NCI-H69 (cell line): Measurements from ENCODE around the gene PALB2.
A peak's percentile ranks its signal among the peaks of the same experiment; 100 is the strongest.

Experiments
- DNase-seq: peaks from one replicate; lab custom pipeline; 2025; lab: John Stamatoyannopoulos, UW

Gene PALB2

DNA sequence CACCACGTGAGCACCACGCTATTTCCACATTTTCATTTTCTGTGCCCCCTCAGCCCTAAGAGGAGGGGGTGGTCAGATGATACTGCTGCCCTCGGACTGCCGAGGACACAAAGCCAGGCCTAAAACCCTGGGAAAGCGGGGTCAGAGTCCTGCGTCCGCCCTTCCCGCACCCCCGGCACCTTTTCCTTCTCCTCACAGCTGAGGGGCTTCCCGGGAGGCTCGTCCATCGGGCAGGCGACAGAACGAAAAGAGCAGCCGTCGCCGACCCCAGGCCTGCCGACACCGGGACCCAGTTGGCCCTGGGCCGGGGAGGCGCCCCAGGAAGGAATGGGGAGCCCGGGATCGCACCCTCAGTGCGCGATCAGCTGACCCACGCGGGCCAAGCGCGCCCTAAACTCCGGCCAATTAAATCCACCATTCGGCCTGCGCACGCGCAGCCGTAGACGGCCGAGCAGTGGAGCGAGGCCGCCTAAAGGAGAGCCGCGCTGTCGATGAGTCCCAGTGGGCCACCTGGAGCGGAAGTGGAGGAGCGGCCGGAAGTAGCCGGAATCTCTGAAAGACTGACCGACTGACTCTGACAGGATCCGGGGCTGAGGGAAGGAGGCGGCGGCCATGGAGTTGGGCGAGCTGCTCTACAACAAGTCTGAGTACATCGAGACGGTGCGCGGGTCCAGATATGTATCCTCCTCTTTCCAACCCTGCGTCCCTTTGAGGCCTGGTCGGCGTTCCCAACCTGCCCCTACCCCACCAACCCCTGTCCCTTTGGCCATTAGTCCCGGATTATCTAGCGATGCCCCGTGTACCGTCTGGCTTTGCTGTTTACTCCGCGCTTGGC, at the start of gene PALB2, which contains the start of gene DCTN5:
TSS of gene PALB2 (minus strand) at position 380 of the 835 bp plus-strand sequence. CDS start at position 227, 153 bp downstream.
TSS of gene DCTN5 (plus strand) at position 536 of the 835 bp plus-strand sequence. CDS start at position 613, 77 bp downstream.
- DNase-seq = peak; percentile 98

DNA sequence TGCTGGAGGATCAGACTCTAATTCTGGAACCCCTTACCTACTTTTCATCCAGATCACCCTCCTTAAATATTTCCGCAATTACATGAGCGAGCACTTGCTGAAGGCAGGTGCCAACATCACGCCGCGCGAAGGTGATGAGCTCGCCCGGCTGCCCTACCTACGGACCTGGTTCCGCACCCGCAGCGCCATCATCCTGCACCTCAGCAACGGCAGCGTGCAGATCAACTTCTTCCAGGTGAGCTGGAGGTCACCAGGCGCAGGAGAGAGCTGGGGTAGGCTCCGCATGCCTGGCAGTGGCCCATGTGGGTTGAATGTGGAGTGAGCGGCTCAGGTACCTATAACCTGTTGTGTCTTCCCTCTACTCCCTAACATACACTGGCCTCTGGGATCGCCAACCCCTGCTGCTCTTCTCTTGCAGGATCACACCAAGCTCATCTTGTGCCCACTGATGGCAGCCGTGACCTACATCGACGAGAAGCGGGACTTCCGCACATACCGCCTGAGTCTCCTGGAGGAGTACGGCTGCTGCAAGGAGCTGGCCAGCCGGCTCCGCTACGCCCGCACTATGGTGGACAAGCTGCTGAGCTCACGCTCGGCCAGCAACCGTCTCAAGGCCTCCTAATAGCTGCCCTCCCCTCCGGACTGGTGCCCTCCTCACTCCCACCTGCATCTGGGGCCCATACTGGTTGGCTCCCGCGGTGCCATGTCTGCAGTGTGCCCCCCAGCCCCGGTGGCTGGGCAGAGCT, 48.5 kb upstream of the PALB2 start:
- no peak for DNase-seq

DNA sequence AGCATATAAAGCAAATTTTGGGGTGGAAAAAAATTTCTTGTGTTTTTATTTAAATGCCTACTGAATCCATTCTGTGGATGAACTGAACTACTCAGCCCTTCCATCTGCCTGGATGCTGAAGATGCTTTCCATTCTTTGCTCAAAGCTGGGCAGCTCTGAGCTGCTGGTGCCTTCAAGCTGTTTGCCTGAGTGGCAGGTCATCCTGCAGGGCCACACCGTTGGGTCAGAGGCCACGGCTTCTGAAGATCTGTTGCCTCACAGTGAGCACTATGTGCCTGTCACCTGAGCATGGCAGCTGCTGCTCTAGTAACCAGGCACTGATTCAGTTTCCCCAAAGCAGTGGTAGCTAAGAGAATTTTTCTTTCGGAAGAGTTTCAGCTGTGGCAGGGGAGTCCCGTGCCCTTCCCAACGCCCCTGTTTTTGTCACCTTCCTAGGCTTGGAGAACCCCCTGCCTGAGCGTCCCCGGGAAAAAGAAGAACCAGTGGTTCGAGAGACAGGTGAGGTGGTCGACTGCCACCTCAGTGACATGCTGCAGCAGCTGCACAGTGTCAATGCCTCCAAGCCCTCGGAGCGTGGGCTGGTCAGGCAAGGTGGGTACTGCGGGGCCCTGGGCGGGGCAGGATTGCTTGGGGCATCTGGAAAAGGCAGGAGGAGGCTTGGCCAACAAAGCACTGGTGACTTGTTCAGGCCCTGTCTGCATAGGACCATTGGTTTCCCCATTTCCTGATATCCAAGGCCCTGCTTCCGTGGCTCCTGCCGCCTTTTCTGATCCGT, 46.1 kb upstream of the PALB2 start:
- no peak for DNase-seq

DNA sequence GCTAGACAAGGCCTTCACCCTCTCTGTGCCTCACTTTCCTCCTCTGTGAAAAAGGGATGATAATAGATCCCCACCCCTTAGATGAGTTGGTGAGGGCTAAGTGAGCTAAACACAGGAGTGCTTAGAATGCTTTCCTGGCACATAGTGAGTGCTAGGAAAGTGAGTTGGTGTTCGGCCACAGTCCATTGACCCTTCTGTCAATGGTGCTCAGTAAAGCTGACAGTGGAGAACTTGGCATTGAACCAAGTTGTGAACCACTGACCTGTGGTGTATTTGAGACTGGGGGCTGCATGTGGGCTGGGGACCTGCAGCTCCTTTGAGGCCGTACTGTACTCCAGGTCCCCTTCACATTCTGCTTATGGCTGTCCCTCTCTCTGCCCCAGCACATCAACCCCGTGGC, 42.4 kb upstream of the PALB2 start:
- no peak for DNase-seq

DNA sequence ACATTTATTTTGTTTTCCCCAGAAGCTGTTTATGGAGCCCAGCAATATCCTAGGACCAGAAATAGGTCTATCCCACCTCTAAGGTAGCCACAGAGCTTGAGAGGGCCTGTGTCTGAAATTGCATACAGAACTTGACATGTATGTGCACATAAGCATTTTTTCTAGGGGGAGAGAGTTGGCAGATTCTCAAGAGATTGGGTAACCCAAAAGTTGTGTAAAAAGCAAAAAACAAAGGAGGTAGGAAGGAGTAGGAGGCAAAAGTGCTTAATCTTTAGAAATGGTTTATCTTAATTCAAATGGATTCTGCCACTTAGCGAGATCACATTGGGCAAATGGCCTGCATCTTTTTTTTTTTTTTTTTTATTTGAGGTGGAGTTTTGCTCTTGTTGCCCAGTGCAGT, 41.1 kb upstream of the PALB2 start:
- no peak for DNase-seq

DNA sequence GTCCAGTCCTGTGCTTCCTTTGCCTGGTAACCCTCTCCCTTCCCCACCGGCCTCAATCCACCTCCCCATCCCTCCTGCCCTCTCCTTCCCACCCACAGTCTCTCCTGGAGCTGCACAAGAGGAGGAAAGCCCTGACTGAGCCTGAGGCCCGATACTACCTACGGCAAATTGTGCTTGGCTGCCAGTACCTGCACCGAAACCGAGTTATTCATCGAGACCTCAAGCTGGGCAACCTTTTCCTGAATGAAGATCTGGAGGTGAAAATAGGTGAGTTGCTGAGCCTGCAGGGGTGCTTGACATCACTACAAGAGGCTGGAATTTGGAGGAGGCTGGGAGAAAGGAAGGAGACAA, 38.9 kb upstream of the PALB2 start:
- DNase-seq = peak; percentile 46

DNA sequence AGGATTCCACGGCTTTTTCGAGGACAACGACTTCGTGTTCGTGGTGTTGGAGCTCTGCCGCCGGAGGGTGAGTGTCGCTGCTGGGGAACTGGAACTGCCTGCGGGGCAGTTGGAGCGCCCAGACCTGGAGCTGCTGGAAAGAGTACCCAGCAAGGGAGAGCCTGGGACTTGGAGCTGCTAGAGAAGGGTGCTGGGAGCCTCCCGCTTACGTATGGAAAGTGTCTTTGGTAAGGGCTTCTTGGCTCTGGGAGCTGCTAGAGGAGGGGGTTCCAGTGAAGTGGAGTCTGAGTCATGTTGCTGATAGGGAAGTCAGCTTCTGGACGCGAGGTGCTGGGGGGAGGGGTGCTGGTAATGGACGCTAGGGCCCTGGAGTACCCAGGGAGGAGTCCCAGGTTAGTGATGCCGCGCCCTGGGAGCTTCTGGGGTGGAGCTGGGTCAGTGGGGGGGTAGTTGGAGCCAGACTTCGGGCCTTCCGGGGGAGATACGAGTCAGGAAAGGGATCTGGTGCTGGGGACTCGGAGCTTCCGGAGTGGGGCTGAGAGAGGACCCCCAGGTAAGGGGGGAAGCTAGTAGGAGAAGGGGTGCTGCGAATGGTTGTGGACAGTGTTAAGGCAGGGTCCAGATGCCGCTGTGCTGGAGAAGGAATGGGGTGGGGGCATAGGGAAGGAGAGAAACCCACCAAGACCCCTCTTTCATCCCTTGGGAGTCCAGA, 38.3 kb upstream of the PALB2 start:
- peak; percentile 73 for DNase-seq

DNA sequence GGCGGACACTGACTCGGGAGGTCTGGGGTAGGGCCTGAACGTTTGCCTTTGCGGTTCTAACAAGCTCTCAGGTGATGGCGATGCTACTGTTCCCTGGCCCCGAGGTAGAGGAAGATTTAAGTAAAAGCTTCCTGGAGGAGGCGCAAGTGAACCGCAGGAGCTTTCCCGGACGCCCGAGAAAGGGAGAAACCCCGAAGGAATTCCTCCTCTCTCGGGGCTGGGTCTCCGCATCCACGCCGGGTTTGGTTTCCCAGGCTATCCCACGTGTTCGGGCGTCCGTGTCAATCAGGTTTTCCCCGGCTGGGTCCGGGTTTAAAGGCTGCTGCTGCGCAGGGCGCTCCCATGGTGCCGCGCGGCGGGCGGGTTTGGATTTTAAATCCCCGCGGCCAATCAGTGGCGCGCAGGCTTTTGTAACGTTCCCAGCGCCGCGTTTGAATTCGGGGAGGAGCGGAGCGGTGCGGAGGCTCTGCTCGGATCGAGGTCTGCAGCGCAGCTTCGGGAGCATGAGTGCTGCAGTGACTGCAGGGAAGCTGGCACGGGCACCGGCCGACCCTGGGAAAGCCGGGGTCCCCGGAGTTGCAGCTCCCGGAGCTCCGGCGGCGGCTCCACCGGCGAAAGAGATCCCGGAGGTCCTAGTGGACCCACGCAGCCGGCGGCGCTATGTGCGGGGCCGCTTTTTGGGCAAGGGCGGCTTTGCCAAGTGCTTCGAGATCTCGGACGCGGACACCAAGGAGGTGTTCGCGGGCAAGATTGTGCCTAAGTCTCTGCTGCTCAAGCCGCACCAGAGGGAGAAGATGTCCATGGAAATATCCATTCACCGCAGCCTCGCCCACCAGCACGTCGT, 37.5 kb upstream of the PALB2 start, which contains the start of gene PLK1:
TSS of gene PLK1 (plus strand) at position 460 of the 844 bp plus-strand sequence. CDS start at position 504, 44 bp downstream.
- peak; percentile 97 for DNase-seq

DNA sequence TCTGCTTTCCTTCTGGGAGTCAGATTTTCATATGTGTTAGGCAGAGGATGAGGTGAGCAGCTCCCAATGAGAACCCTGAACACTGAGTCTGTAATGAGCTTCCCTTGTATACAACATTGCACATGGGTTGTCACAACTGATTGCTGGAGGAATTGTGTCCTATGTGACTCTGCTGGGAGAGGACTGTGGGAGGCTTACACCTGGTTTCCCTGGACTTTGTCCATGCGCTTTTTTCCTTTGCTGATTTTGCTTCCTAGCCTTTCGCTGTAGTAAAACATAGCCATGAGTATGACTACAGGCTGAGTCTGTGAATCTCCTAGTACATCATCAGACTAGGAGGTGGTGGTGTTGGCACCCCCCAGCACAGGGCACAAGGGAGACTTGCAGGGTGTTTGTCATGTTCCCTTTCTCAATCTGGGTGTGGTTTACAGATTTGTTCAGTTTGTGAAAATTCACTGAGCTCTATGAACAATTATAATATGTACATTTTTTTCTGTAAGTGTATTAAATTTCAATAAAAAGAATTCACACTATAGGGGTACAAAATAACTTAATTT, 35.9 kb upstream of the PALB2 start:
- DNase-seq = no peak

DNA sequence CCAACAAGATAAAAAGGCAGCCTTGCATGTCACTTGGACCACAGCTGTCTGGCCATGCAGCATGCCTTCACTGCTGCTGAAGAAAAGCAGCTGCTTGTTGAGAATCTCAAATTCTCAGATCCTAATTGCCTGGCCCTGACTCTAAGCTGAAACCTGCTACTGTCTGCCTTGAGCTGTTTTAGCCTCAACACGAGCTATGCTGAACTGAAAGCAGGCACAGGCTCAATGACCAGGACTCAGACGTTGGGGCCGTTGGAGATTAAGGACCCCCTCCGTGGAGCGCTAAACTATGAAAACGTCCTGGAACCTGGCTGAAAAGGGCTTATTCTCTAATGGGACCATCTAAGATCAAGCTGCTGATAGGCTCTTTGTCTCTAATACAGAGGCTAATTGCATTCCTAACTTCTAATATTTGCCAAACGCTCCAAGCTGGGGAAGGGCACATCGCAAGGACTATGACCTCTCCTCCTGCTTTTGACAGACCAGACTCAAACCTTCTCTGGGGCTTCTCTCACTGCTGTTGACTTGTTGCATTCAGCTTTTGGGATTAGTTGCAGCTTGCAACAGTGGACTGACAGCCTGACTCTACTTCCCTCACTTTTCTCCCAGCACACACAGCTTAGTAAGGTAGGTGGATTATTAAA, 33.0 kb upstream of the PALB2 start:
- DNase-seq = no peak

DNA sequence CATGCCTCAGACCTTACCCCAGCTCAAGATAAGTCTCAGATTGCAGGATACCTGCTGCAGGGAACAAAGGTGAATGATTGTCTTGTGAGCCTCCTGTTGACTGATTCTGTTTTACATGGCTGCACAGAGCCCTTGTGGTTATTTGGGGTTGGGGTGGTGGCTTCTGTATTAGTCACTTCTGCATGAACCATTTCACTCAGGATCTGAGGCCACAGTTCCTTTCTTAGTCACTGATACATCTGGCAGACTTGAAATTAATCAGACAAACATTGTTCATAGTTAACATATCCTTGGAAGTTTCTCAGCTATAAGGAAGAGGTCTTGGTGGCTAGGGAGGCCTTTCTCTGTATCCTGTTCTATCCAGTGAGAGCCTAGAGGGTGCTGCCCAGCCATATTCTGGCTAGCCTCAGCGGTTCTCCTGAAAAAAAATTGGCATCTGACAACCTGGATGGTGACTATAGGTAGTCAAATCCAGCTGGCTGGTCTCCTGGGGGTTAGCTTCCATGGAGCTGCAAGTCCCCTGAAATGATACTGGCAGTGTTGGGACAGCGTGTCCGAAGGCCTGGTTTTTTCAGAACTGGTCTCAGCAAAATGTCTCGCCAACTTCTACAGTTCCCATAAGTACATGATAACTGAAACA, 29.1 kb upstream of the PALB2 start:
- no peak for DNase-seq

DNA sequence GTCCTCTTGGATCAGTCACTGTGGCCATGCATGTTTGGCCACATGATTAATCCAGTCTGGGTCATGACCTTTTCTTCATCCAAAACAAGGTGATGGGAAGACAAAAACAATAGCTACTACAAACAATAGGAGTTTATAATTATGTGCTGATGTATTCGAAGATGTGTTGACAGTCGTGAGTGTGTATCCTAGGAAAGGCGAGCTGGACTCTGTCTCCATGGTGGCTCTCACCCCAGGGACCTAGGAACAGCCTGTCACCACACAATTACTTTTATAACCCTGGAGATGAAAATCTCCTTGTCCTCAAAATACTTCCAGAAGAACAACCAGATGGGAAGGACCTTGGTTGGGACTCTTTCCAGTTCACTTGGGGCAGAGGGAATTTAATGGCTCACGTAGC, 27.8 kb upstream of the PALB2 start:
- no peak for DNase-seq

DNA sequence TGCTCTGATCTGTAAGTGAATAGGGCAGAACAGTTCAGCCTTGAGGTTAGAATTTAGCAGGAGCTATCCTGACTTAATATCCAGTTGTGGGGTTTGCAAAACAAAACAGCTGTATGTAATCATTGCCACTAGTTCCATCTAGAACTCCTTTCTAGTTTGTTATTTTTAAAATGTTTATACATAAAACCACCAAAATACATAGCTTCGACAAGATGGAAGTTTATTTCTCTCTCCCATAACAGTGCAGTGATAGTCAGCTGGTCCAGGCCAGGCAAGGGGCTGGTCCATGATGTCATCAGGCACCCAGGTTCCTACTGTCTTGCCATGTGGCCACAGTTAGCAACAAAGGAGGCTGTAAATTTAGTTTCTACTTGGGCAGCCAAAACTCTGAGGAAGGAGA, 27.1 kb upstream of the PALB2 start:
- no peak for DNase-seq

DNA sequence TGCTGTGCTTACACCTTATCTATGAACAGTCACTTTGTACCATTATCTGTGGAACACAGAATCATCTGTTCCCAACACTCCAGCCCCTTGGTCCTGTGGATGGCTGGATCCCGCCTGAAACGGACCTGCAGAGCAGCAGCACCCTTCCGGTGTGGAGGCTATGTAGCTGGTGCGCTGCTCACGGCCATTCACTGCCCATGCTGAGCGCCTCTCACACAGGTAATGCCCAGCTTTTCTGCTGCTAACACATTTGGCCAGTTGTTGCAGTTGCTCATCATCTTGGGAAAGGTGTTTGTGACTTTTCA, 26.2 kb upstream of the PALB2 start:
- DNase-seq = no peak

DNA sequence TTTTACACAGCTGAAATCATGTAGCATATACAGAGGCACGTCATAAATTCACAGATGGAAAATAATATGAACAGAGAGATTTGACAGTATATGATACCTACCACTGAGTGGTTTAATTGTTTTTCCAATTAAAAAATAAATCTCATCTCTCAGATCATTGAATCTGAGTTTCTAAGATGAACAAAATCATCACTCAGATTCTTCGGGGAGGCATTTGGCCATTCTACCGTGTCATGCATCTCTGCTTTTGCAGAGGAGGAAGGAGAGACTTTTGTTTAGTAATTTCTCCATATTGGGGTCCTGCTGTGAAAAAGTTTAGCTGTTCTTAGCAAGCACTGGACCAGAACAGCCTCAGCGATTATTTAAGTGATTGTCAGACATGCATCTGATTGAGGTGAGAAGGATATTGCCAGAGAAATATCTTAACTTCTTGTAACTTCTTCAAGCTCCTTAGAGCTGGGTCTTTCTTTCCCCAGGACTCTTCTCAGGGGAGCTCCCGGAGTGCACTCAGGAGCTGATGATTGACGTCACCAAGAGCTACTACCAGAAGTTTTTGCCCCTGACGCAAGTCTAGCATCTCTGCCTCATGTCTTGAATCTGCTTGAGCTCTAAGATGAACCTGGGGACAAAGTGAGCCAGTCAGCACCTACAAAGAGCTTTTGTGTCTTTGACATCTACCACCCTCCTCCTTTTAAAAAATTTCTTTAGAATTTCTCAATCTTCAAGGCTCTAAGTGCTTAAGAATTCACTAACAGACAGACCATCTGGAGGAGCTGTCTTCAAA, 25.7 kb upstream of the PALB2 start:
- DNase-seq = no peak

DNA sequence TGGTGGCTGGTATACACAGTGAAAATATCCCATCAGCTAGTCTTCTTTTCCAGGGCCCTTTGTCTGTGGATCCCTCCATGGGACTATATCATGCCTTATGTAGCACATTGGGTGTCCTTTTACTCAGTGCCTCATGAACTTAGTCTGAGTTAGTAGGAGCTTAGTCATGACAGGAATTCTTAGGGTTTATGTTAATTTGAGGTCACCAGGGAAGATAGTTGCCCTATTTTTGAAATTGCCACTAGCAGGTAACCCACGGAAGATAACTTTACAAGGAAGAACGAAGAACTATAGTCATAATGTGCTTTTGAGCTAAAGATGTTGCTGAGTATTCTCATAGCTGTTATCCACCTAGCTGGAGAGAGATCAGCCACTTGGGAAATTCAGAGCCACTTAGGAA, 22.8 kb upstream of the PALB2 start:
- no peak for DNase-seq

DNA sequence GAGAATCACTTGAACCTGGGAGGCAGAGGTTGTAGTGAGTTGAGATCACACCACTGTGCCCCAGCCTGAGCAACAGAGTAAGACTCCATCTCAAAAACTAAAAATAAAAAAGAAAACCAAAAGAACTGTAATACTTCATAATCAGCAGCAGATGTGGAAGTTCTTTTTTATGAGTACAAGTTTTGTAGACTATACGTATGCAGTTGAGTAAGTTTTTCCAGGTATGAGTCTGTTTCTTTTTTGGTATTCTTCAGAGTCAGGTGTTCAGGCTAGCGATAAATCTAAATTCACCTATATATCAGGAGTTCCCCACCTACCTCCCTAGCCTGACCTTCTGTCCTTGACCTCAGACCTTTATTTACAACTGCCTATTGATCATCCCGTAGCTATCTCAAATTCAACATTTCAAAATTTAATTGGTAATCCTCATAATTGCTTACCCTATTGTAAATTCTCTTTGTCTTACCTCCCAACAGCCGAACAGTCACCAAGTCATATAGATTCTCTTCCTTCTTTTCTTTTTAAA, 10.9 kb upstream of the PALB2 start:
- DNase-seq = no peak

DNA sequence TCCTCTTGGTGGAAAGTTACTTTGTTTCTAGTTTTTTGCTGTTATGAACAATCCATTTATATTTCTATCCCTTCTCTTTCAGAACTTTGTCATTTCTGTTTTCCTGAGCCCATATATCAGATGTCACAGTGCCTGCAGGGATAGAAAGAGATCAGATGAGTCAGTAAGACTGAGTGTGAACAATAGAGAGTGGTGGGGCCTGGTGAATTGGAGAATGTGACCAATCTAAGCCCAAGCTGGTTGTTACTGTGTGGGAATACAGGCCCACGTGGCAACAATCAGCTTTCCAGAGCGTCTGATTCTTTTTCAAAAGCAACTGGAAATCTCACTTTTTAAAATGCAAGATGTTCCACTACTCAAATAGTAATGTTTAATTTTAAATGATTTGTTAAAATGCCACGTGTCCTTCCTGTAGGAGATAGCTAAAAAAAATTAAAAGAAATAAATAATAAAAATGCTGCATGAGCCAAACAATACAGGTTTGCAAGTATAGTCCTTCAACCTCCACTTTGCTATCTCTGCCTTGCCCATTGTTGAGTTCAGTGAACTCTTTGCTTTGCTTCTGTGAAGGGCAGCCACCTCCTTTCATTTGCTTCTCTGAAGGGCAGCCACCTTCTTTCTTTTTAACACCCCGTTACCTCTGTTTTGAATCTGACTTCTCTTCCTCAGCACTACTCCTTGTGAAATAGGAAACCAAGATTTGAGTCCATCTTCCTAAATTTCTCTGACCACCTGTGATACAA, 9.7 kb upstream of the PALB2 start:
- DNase-seq = no peak
